ENCODE data around the gene STARD8. TPM values are rescaled to one million over a fixed set of nuclear protein-coding genes. Genes with fewer than 3 reads are reported as not detected.
A peak's percentile ranks its signal among the peaks of the same experiment; 100 is the strongest.

Gene STARD8
- total RNA-seq, 1 experiment from 2014 or later = not detected

DNA sequence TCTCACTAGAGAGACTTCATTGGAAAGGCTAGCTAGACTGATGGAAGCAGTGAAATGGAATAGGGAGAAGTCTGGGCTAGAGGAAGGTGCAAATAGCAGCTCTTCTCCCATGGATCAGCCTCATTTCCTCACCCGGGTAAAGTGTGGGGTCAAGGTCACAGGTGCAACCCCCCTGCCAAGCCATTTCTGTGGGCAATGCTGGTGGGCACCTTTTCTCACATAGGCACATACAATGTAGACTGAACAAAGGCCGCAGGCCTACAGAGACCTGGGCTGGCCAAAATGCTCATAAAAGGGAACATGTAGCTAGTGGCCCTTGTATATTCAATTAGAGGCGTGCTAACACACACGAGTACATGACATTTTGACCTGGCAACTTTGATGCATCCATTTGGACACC lies 109.9 kb downstream of the STARD8 start:
- H3K4me3 ChIP-seq (ENCODE audit: low read length) = no peak overlapping the region
- no peak overlapping the region for H3K4me2 ChIP-seq (ENCODE audit: low read depth, low read length, poor library complexity, severe bottlenecking)
- no peak overlapping the region for H2AFZ ChIP-seq (ENCODE audit: low read length)
- no peak overlapping the region for H3K27ac ChIP-seq (ENCODE audit: low read length)
- no peaks in the 10 kb centered on the region for H3K79me2 ChIP-seq (ENCODE audit: low read length)
- H3K9me2 ChIP-seq (replicated peaks; ENCODE audit: insufficient read depth, low read length) = no peaks in the 10 kb centered on the region
- no peak overlapping the region for H3K9ac ChIP-seq (ENCODE audit: low read length)
- H3K27me3 ChIP-seq (ENCODE audit: low read length) = no peaks in the 10 kb centered on the region
- DNase-seq = no peak
- H3K36me3 ChIP-seq (ENCODE audit: insufficient read depth, low read length) = no peaks in the 10 kb centered on the region
- no peaks in the 10 kb centered on the region for H3K4me1 ChIP-seq (ENCODE audit: low read length)
- H3K9me3 ChIP-seq (ENCODE audit: low read length) = no peaks in the 10 kb centered on the region
- H4K20me1 ChIP-seq (ENCODE audit: insufficient read depth, low read depth, low read length) = no peaks in the 10 kb centered on the region

DNA sequence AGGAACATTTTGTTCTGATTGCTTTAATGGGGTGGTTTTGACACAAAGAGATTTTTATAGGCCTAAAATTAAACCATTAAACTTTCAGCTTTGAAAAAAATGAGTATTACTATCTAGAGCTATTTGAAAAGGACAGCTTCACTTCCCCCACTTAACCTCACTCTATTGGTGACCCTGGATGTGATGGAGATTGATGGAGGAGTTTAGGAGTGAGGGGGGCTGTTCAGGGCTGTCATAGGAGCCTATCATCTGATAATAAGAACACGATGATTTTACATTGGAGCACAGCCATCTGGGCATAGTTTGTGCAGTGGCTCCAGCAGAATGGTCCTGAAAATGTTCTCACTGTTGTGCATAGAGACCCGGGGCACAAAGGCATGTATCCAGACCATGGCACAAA lies 110.3 kb downstream of the STARD8 start:
- H3K4me3 ChIP-seq (ENCODE audit: low read length) = no peak overlapping the region
- H3K79me2 ChIP-seq (ENCODE audit: low read length) = no peaks in the 10 kb centered on the region
- no peak overlapping the region for H3K9ac ChIP-seq (ENCODE audit: low read length)
- no peaks in the 10 kb centered on the region for H3K9me2 ChIP-seq (replicated peaks; ENCODE audit: insufficient read depth, low read length)
- H3K4me2 ChIP-seq (ENCODE audit: low read depth, low read length, poor library complexity, severe bottlenecking) = no peak overlapping the region
- H3K36me3 ChIP-seq (ENCODE audit: insufficient read depth, low read length) = no peaks in the 10 kb centered on the region
- H3K9me3 ChIP-seq (ENCODE audit: low read length) = no peaks in the 10 kb centered on the region
- H2AFZ ChIP-seq (ENCODE audit: low read length) = no peak overlapping the region
- H3K27me3 ChIP-seq (ENCODE audit: low read length) = no peaks in the 10 kb centered on the region
- H4K20me1 ChIP-seq (ENCODE audit: insufficient read depth, low read depth, low read length) = no peaks in the 10 kb centered on the region
- H3K27ac ChIP-seq (ENCODE audit: low read length) = no peak overlapping the region
- H3K4me1 ChIP-seq (ENCODE audit: low read length) = no peaks in the 10 kb centered on the region
- DNase-seq = no peak

DNA sequence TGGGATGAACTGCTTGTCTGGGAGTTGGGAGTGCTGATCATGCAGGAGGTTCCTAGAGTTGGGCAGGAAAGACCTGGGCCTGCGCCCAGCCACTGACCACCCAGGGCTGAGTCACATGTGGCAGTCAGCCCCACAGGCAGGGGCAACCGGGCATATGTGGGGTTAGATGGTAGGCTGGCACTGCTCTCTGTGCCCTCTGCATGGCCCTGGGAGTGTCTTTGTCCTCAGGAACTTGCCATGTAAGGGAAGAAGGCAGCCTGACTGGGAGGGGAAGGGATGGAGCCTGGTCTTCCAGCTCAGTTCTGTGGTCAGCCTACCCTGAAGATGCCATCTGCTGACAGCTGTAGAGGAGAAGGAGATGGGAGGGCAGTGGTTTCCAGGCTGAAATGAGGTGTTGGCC lies 111.2 kb downstream of the STARD8 start:
- Histone ChIP-seq H3K4me1 (ENCODE audit: low read length) (no peaks in the 10 kb centered on the region), H3K27ac (ENCODE audit: low read length) (no peak overlapping the region), H3K4me2 (ENCODE audit: low read depth, low read length, poor library complexity, severe bottlenecking) (no peak overlapping the region), H3K9me3 (ENCODE audit: low read length) (no peaks in the 10 kb centered on the region), H3K27me3 (ENCODE audit: low read length) (no peaks in the 10 kb centered on the region), H3K79me2 (ENCODE audit: low read length) (no peaks in the 10 kb centered on the region), H3K36me3 (ENCODE audit: insufficient read depth, low read length) (no peaks in the 10 kb centered on the region), H3K9me2 (replicated peaks; ENCODE audit: insufficient read depth, low read length) (no peaks in the 10 kb centered on the region), H2AFZ (ENCODE audit: low read length) (no peak overlapping the region), H3K4me3 (ENCODE audit: low read length) (no peak overlapping the region), H4K20me1 (ENCODE audit: insufficient read depth, low read depth, low read length) (no peaks in the 10 kb centered on the region), H3K9ac (ENCODE audit: low read length) (no peak overlapping the region)
- DNase-seq = no peak

DNA sequence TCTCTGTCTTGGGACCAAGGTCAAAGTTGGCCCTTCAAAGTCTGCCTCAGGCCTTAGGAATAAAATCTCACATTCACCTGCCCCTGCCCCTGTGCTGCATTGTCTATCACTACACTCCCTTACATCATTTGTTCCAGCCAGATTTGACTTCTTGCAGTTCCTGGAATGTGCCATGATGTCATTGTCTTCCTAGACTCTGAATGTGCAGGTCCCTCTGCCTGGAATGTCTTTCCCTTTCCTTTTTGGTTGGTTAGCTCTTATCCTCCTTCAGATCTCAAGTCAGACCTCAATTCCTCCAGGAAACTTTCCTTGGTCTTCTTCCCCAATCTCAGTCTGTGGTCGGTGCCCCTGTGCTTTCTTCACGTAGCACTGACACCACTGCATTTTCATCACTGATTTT lies 113.6 kb downstream of the STARD8 start:
- H3K4me2 ChIP-seq (ENCODE audit: low read depth, low read length, poor library complexity, severe bottlenecking) = no peak overlapping the region
- H3K36me3 ChIP-seq (ENCODE audit: insufficient read depth, low read length) = no peaks in the 10 kb centered on the region
- no peaks in the 10 kb centered on the region for H3K4me1 ChIP-seq (ENCODE audit: low read length)
- H3K4me3 ChIP-seq (ENCODE audit: low read length) = no peak overlapping the region
- DNase-seq = no peak
- no peaks in the 10 kb centered on the region for H3K27me3 ChIP-seq (ENCODE audit: low read length)
- H3K79me2 ChIP-seq (ENCODE audit: low read length) = no peaks in the 10 kb centered on the region
- H3K9me2 ChIP-seq (replicated peaks; ENCODE audit: insufficient read depth, low read length) = no peaks in the 10 kb centered on the region
- no peak overlapping the region for H3K9ac ChIP-seq (ENCODE audit: low read length)
- H4K20me1 ChIP-seq (ENCODE audit: insufficient read depth, low read depth, low read length) = no peaks in the 10 kb centered on the region
- H2AFZ ChIP-seq (ENCODE audit: low read length) = no peak overlapping the region
- H3K9me3 ChIP-seq (ENCODE audit: low read length) = no peaks in the 10 kb centered on the region
- no peak overlapping the region for H3K27ac ChIP-seq (ENCODE audit: low read length)

DNA sequence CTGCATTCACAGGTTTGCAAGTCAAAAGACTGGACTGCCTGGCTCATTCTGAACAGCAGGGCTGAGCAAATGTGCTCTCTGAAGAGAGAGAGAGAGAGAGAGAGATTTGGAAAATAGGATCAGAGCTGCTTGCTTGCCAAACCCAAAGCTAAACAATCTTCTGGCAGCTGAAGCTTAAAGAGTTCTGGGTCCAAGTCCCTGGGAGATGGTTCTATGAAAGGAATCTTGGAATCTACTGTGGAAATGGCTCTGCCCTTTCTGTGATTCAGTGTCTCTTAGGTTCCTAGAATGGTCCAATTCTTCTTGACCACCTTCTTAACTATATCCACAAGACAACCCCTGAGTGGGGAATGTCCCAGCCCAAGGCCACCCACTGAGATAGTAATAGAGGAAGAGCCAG lies 115.3 kb downstream of the STARD8 start:
- Histone ChIP-seq H3K9me2 (replicated peaks; ENCODE audit: insufficient read depth, low read length) (no peaks in the 10 kb centered on the region), H2AFZ (ENCODE audit: low read length) (no peak overlapping the region), H3K79me2 (ENCODE audit: low read length) (no peaks in the 10 kb centered on the region), H3K9ac (ENCODE audit: low read length) (no peak overlapping the region), H4K20me1 (ENCODE audit: insufficient read depth, low read depth, low read length) (no peaks in the 10 kb centered on the region), H3K4me1 (ENCODE audit: low read length) (no peaks in the 10 kb centered on the region), H3K36me3 (ENCODE audit: insufficient read depth, low read length) (no peaks in the 10 kb centered on the region), H3K27me3 (ENCODE audit: low read length) (no peaks in the 10 kb centered on the region), H3K9me3 (ENCODE audit: low read length) (no peaks in the 10 kb centered on the region), H3K27ac (ENCODE audit: low read length) (no peak overlapping the region), H3K4me3 (ENCODE audit: low read length) (no peak overlapping the region), H3K4me2 (ENCODE audit: low read depth, low read length, poor library complexity, severe bottlenecking) (no peak overlapping the region)
- peak; percentile 22 for DNase-seq

DNA sequence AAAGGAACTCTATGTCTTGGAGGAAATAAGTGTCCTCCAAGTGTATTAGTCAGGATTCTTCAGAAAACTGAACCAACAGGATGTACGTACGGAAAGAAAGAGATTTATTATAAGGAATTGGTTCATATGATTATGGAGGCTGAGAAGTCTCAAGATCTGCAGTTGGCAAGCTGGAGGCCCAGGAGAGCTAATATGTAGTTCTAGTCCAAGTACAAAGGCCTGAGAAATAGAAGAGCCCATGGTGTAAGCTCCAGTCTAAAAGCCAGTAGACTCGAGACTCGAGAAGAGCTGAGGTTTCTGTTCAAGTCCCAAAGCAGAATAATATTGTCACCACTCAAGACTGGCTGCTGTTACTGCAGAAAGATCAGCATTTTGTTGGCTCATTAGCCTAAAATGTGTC lies 116.0 kb downstream of the STARD8 start:
- H3K79me2 ChIP-seq (ENCODE audit: low read length) = no peaks in the 10 kb centered on the region
- H3K27me3 ChIP-seq (ENCODE audit: low read length) = no peaks in the 10 kb centered on the region
- H3K4me3 ChIP-seq (ENCODE audit: low read length) = no peak overlapping the region
- H3K4me1 ChIP-seq (ENCODE audit: low read length) = no peaks in the 10 kb centered on the region
- H3K27ac ChIP-seq (ENCODE audit: low read length) = no peak overlapping the region
- no peak overlapping the region for H3K9ac ChIP-seq (ENCODE audit: low read length)
- no peaks in the 10 kb centered on the region for H3K9me3 ChIP-seq (ENCODE audit: low read length)
- H3K36me3 ChIP-seq (ENCODE audit: insufficient read depth, low read length) = no peaks in the 10 kb centered on the region
- DNase-seq = no peak
- no peaks in the 10 kb centered on the region for H3K9me2 ChIP-seq (replicated peaks; ENCODE audit: insufficient read depth, low read length)
- no peak overlapping the region for H2AFZ ChIP-seq (ENCODE audit: low read length)
- no peaks in the 10 kb centered on the region for H4K20me1 ChIP-seq (ENCODE audit: insufficient read depth, low read depth, low read length)
- no peak overlapping the region for H3K4me2 ChIP-seq (ENCODE audit: low read depth, low read length, poor library complexity, severe bottlenecking)

Small RNA genes lying within 50 kb of the gene (small RNA-seq; reads per million reads assigned to genes)
- gene COX6CP12 = not detected

Other genes starting within 250 kb of the STARD8 start
- gene OPHN1, start 214.2 kb upstream of the STARD8 start, total RNA-seq (2014; rRNA removed; shearing (Covaris generic); ENCODE audit: low replicate concordance) = not detected in 2 replicates
- 4.0 and 8.9 TPM in 2 replicates for gene YIPF6, start 148.6 kb upstream of the STARD8 start, total RNA-seq (2014; rRNA removed; shearing (Covaris generic); ENCODE audit: low replicate concordance)
- gene EFNB1, start 181.4 kb downstream of the STARD8 start, total RNA-seq (2014; rRNA removed; shearing (Covaris generic); ENCODE audit: low replicate concordance) = 0.67 and 2.5 TPM in 2 replicates

All from Karpas-422 (cell line).